Measurements from ENCODE around the gene NRG3. TPM values are rescaled to one million over a fixed set of nuclear protein-coding genes. Genes with fewer than 3 reads are reported as not detected.

NRG3 gene
- total and polyA plus RNA-seq, 2 of the 4 experiments (the other 2 are of a cell fraction), result not detected

GRCh38 chr10:82092111-82092510, 217.1 kb downstream of the NRG3 start:
- no peak overlapping the region for H2BK5ac ChIP-seq (ENCODE audit: low read depth, low read length, poor library complexity, severe bottlenecking)
- H3K79me1 ChIP-seq (ENCODE audit: low read depth in 1 of 2, low read length in 2 of 2), result no peaks in the 10 kb centered on the region
- H3K9me1 ChIP-seq (ENCODE audit: insufficient read depth, low read length), result no peaks in the 10 kb centered on the region
- no peak overlapping the region for H3K9ac ChIP-seq (ENCODE audit: low read depth, low read length)
- no CpG with 5 or more reads among the region's 2 CpGs for WGBS, 2 experiments (ENCODE audit: extremely low coverage in 2 of 2, insufficient read length in 1 of 2)
- no peak overlapping the region for H3K27ac ChIP-seq (ENCODE audit: insufficient read depth, low read length)
- H2AK9ac ChIP-seq (replicated peaks; ENCODE audit: low read depth, low read length, poor library complexity), result no peak overlapping the region
- H2BK120ac ChIP-seq (ENCODE audit: low read depth, low read length), result no peak overlapping the region
- no peak overlapping the region for H4K8ac ChIP-seq (ENCODE audit: low read depth in 2 of 2, low read length in 2 of 2)
- H3K27me3 ChIP-seq (ENCODE audit: control insufficient read depth, insufficient read depth, low read length), result no peaks in the 10 kb centered on the region
- H3K14ac ChIP-seq (replicated peaks; ENCODE audit: low read depth, low read length), result no peak overlapping the region
- H3K36me3 ChIP-seq (ENCODE audit: control insufficient read depth, insufficient read depth, low read length), result no peaks in the 10 kb centered on the region
- H4K5ac ChIP-seq (ENCODE audit: low read depth, low read length), result no peak overlapping the region
- peaks cover 7% of the 10 kb centered on the region; the same call in 1 of the 2 replicates for H3K9me3 ChIP-seq (ENCODE audit: control insufficient read depth, insufficient read depth, low read length)
- ATAC-seq (ENCODE audit: low read depth), result no peak
- BruUV-seq (replicated peaks), result no TSS peak
- H3K4ac ChIP-seq (ENCODE audit: low read depth, low read length), result no peak overlapping the region
- no peak overlapping the region for H3K4me3 ChIP-seq (ENCODE audit: insufficient read depth, low read depth, low read length)
- ChIA-PET CTCF (no interaction called here), POLR2A (ENCODE audit: unreplicated experiment) (no interaction called here)
- no peak overlapping the region for H2AFZ ChIP-seq (replicated peaks; ENCODE audit: low read length, poor library complexity)
- TF ChIP-seq MAZ (IDR thresholded peaks at IDR 0.05; ENCODE audit: borderline replicate concordance, low read depth, low read length) (no peak), RAD21 (IDR thresholded peaks at IDR 0.05; ENCODE audit: low read length) (no peak), CEBPB (IDR thresholded peaks at IDR 0.05; ENCODE audit: low read depth, low read length) (no peak), MXI1 (IDR thresholded peaks at IDR 0.05; ENCODE audit: borderline replicate concordance, low read depth, low read length) (no peak), NFE2L2 (IDR thresholded peaks at IDR 0.05; ENCODE audit: low read depth, low read length) (no peak), ELK1 (IDR thresholded peaks at IDR 0.05; ENCODE audit: borderline replicate concordance, low read depth, low read length) (no peak), BHLHE40 (IDR thresholded peaks at IDR 0.05; ENCODE audit: low read depth, low read length) (no peak), SMC3 (IDR thresholded peaks at IDR 0.05; ENCODE audit: low read depth, low read length) (no peak), CHD1 (IDR thresholded peaks at IDR 0.05; ENCODE audit: low read depth, low read length) (no peak), MAFK (IDR thresholded peaks at IDR 0.05; ENCODE audit: low read depth, low read length) (no peak), RFX5 (IDR thresholded peaks at IDR 0.05; ENCODE audit: low read depth, low read length) (no peak), POLR2A (IDR thresholded peaks at IDR 0.05; ENCODE audit: low read depth, low read length) (no peak), RCOR1 (IDR thresholded peaks at IDR 0.05; ENCODE audit: insufficient replicate concordance, low read length) (no peak), FOS (IDR thresholded peaks at IDR 0.05; ENCODE audit: low read depth, low read length) (no peak)
- TF ChIP-seq, protein P1, sequence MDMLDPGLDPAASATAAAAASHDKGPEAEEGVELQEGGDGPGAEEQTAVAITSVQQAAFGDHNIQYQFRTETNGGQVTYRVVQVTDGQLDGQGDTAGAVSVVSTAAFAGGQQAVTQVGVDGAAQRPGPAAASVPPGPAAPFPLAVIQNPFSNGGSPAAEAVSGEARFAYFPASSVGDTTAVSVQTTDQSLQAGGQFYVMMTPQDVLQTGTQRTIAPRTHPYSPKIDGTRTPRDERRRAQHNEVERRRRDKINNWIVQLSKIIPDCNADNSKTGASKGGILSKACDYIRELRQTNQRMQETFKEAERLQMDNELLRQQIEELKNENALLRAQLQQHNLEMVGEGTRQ (IDR thresholded peaks at IDR 0.05; ENCODE audit: low read depth, low read length), result no peak
- TF ChIP-seq, protein P2, sequence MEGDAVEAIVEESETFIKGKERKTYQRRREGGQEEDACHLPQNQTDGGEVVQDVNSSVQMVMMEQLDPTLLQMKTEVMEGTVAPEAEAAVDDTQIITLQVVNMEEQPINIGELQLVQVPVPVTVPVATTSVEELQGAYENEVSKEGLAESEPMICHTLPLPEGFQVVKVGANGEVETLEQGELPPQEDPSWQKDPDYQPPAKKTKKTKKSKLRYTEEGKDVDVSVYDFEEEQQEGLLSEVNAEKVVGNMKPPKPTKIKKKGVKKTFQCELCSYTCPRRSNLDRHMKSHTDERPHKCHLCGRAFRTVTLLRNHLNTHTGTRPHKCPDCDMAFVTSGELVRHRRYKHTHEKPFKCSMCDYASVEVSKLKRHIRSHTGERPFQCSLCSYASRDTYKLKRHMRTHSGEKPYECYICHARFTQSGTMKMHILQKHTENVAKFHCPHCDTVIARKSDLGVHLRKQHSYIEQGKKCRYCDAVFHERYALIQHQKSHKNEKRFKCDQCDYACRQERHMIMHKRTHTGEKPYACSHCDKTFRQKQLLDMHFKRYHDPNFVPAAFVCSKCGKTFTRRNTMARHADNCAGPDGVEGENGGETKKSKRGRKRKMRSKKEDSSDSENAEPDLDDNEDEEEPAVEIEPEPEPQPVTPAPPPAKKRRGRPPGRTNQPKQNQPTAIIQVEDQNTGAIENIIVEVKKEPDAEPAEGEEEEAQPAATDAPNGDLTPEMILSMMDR (conservative IDR thresholded peaks at IDR 0.05; ENCODE audit: low read depth, low read length), result no peak
- no peak overlapping the region for H2AK5ac ChIP-seq (ENCODE audit: low read depth, low read length)
- no peak overlapping the region for H3K56ac ChIP-seq (ENCODE audit: extremely low read depth, insufficient read depth, low read length)
- intact Hi-C loops (cut with micrococcal nuclease) (no loop called here), dilution Hi-C loops (cut with HindIII; ENCODE audit: low sequenced_read_pairs, unreplicated experiment) (no loop called here), in situ Hi-C loops (cut with MboI; ENCODE audit: low sequenced_read_pairs) (no loop called here)
- no peak overlapping the region for H4K91ac ChIP-seq (ENCODE audit: insufficient read depth, low read depth, low read length)
- no peaks in the 10 kb centered on the region for H4K20me1 ChIP-seq (ENCODE audit: insufficient read depth, low read length)
- H3K23ac ChIP-seq (ENCODE audit: low read depth, low read length), result no peak overlapping the region
- no peak overlapping the region for H3K18ac ChIP-seq (ENCODE audit: low read depth, low read length)
- H2BK20ac ChIP-seq (ENCODE audit: low read depth, low read length), result no peak overlapping the region
- no peak overlapping the region for H2BK15ac ChIP-seq (ENCODE audit: low read depth, low read length)
- H3K4me2 ChIP-seq (ENCODE audit: low read depth, low read length), result no peak overlapping the region
- H3K4me1 ChIP-seq (ENCODE audit: control insufficient read depth, insufficient read depth, low read length), result no peaks in the 10 kb centered on the region
- DNase-seq, result no peak

Data from IMR-90 (cell line).